GM12878 (cell line): ENCODE measurements around the gene MAML3. TPM values are rescaled to one million over a fixed set of nuclear protein-coding genes. Genes with fewer than 3 reads are reported as not detected.

ENCODE experiments used
- ATAC-seq: fragments of 200-7000 bp; cut with Tn5 transposase; 3 replicates; pipeline ENCODE4 v1.9.1; 2020; ENCODE audit warnings: mild to moderate bottlenecking, moderate library complexity
- BruUV-seq: library from RNA; stranded (reverse); fragments of 400-500 nt; replicated peaks from 2 replicates; lab custom pipeline; 2021; lab: Mats Ljungman, UMichigan
- CTCF ChIA-PET: fragments of 300-600 bp; sonication (Branson Sonifier 250); formaldehyde crosslinking; extraction: SDS; loops from one replicate; lab custom pipeline; 2021; ENCODE audit warnings: inconsistent platforms; lab: Yijun Ruan, JAX
- POLR2A ChIA-PET: fragments of 350-600 bp; formaldehyde crosslinking; extraction: SDS; loops from one replicate; lab custom pipeline; 2021; ENCODE audit warnings: inconsistent platforms; lab: Charles Lee
- RAD21 ChIA-PET: fragments of 300-600 bp; sonication (Branson Sonifier 250); formaldehyde crosslinking; loops from one replicate; lab custom pipeline; 2023; ENCODE audit warnings: antibody characterized with exemption; ENCODE audit not compliant: unreplicated experiment; lab: Charles Lee
- SMC1A ChIA-PET: fragments of 300-600 bp; sonication (Branson Sonifier 250); formaldehyde crosslinking; loops from one replicate; lab custom pipeline; 2023; ENCODE audit not compliant: unreplicated experiment, uncharacterized antibody; lab: Charles Lee
- DNase-seq: peaks from one replicate; pipeline ENCODE4 v3.0.0-alpha.2; 2011; ENCODE audit warnings: low read depth, low spot score
- FAIRE-seq: peaks from 3 replicates; lab custom pipeline; 2011; peaks lifted over from hg19 to GRCh38; lab: Jason Lieb, UNC
- H2AFZ ChIP-seq: 2 replicates; pipeline ENCODE4 v1.6.0; 2011; ENCODE audit warnings: low read depth, low read length, control low read depth; ENCODE audit not compliant: control insufficient read depth
- H3K27ac ChIP-seq: 2 replicates; pipeline ENCODE4 v1.5.1; 2011; ENCODE audit warnings: control low read depth; ENCODE audit not compliant: control insufficient read depth, insufficient read depth
- H3K27me3 ChIP-seq, 2 experiments: replicated peaks in 1 of 2; 2 replicates each; pipeline versions ENCODE4 v1.6.0 to v1.6.1; 2011; ENCODE audit warnings: low read length in 1 of 2; ENCODE audit not compliant: control insufficient read depth in 2 of 2, insufficient read depth in 2 of 2
- H3K36me3 ChIP-seq, 2 experiments: 2 replicates each; pipeline ENCODE4 v1.5.1; 2011; ENCODE audit warnings: low read length in 1 of 2; ENCODE audit not compliant: control insufficient read depth in 2 of 2, insufficient read depth in 2 of 2
- H3K4me1 ChIP-seq: 2 replicates; pipeline ENCODE4 v1.6.1; 2011; ENCODE audit warnings: mild to moderate bottlenecking, low read length, moderate library complexity, mixed read lengths; ENCODE audit not compliant: control insufficient read depth, insufficient read depth
- H3K4me2 ChIP-seq: 2 replicates; pipeline ENCODE4 v1.6.0; 2011; ENCODE audit warnings: control low read depth; ENCODE audit not compliant: control insufficient read depth, insufficient read depth
- H3K4me3 ChIP-seq: fragments of 200-600 bp; sonication (generic); 2 replicates; pipeline ENCODE4 v1.5.1; 2016
- H3K79me2 ChIP-seq: 2 replicates; pipeline ENCODE4 v1.6.0; 2011; ENCODE audit warnings: low read length; ENCODE audit not compliant: control insufficient read depth, insufficient read depth
- H3K9ac ChIP-seq: 2 replicates; pipeline ENCODE4 v1.8.0; 2011; ENCODE audit warnings: low read length, control low read depth, mixed read lengths; ENCODE audit not compliant: control insufficient read depth, insufficient read depth
- H3K9me3 ChIP-seq: replicated peaks from 3 replicates; pipeline ENCODE4 v1.5.1; 2011; ENCODE audit warnings: mild to moderate bottlenecking, low read length; ENCODE audit not compliant: control insufficient read depth, insufficient read depth
- H4K20me1 ChIP-seq: 2 replicates; pipeline ENCODE4 v1.6.0; 2011; ENCODE audit not compliant: control insufficient read depth, insufficient read depth
- ASH2L ChIP-seq: fragments of 300-600, 200-600 bp; sonication (generic); IDR thresholded peaks from 2 replicates; pipeline ENCODE4 v1.6.1; 2017; ENCODE audit warnings: low read depth, mild to moderate bottlenecking, borderline replicate concordance
- CBX5 ChIP-seq: sonication (generic); IDR thresholded peaks from 2 replicates; pipeline ENCODE4 v1.6.1; 2016; ENCODE audit warnings: low read depth, moderate library complexity, mild to moderate bottlenecking, inconsistent platforms
- FOS ChIP-seq: IDR thresholded peaks from 3 replicates; pipeline ENCODE4 v1.6.1; 2011; ENCODE audit warnings: borderline replicate concordance; ENCODE audit not compliant: insufficient read length; ENCODE audit errors: extremely low read depth
- IRF5 ChIP-seq: fragments of 450-650 bp; IDR thresholded peaks from 2 replicates; pipeline ENCODE4 v1.6.1; 2017; ENCODE audit warnings: borderline replicate concordance
- LARP7 ChIP-seq: fragments of 450-650 bp; IDR thresholded peaks from 2 replicates; pipeline ENCODE4 v1.6.1; 2017; ENCODE audit warnings: mild to moderate bottlenecking
- MEF2A ChIP-seq: IDR thresholded peaks from 2 replicates; pipeline ENCODE4 v1.6.1; 2011; ENCODE audit warnings: low read depth, mild to moderate bottlenecking, low read length, moderate library complexity; ENCODE audit not compliant: insufficient read depth
- MYC ChIP-seq: IDR thresholded peaks from 2 replicates; pipeline ENCODE4 v1.6.1; 2011; ENCODE audit warnings: mild to moderate bottlenecking, low read length, moderate library complexity, inconsistent platforms; ENCODE audit not compliant: insufficient read depth, insufficient replicate concordance, insufficient read length, severe bottlenecking
- NFYB ChIP-seq: IDR thresholded peaks from 2 replicates; pipeline ENCODE4 v1.6.1; 2011; ENCODE audit warnings: low read depth, mild to moderate bottlenecking, low read length, improper control_type of control experiment, moderate library complexity; ENCODE audit not compliant: insufficient read depth
- NR2C2 ChIP-seq: IDR thresholded peaks from 2 replicates; pipeline ENCODE4 v1.6.1; 2011; ENCODE audit warnings: borderline replicate concordance, low read depth; ENCODE audit not compliant: control insufficient read depth, insufficient read length
- PRDM15 ChIP-seq: fragments of 450-650 bp; formaldehyde crosslinking; IDR thresholded peaks from 2 replicates; pipeline ENCODE4 v1.4.0; 2020; ENCODE audit warnings: mild to moderate bottlenecking, moderate library complexity
- SIN3A ChIP-seq: IDR thresholded peaks from 2 replicates; pipeline ENCODE4 v1.6.1; 2012; ENCODE audit warnings: low read depth, low read length, improper control_type of control experiment
- SMAD1 ChIP-seq: fragments of 450-650 bp; IDR thresholded peaks from 2 replicates; pipeline ENCODE4 v1.6.1; 2018; ENCODE audit warnings: mild to moderate bottlenecking, low read depth; ENCODE audit not compliant: partially characterized antibody
- SP1 ChIP-seq: IDR thresholded peaks from one replicate; pipeline ENCODE4 v1.6.1; 2011; ENCODE audit warnings: low read depth, low read length
- STAT1 ChIP-seq: fragments of 450-650 bp; conservative IDR thresholded peaks from 2 replicates; pipeline ENCODE4 v1.6.1; 2014; ENCODE audit warnings: antibody characterized with exemption, mild to moderate bottlenecking
- ZBTB40 ChIP-seq: fragments of 450-650 bp; IDR thresholded peaks from 2 replicates; pipeline ENCODE4 v1.6.1; 2016; ENCODE audit warnings: mild to moderate bottlenecking, moderate library complexity, borderline replicate concordance
- ZZZ3 ChIP-seq: IDR thresholded peaks from 2 replicates; pipeline ENCODE4 v1.6.1; 2011; ENCODE audit warnings: low read depth; ENCODE audit not compliant: control insufficient read depth, insufficient read length
- WGBS: methylation state at CpG from one replicate; pipeline ENCODE4 v1.1.6; 2016; ENCODE audit warnings: low lambda C conversion rate; ENCODE audit not compliant: insufficient replicate concordance, insufficient coverage; ENCODE audit errors: missing lambda C conversion rate; 5-methylcytosine and 5-hydroxymethylcytosine counted together
- in situ Hi-C: fragments of 300-500 bp; cut with MboI; formaldehyde crosslinking; loops from 9 replicates; pipeline ENCODE4 v1.14.3; 2018; ENCODE audit warnings: mixed read lengths
- intact Hi-C: fragments of 100-400 bp; cut with micrococcal nuclease; formaldehyde crosslinking; loops from one replicate; pipeline ENCODE4 v1.14.2; 2022; ENCODE audit not compliant: unreplicated experiment
- polyA plus RNA-seq, 11 experiments: library from polyadenylated mRNA; depleted of rRNA in 4 of 11; unstranded in 6 of 11; stranded (reverse) in 5 of 11; fragments of >200 nt; fragmentation: Nextera tagmentation in 4 of 11; fragmentation: Illumina TruSeq in 1 of 11; extraction: Ambion mirVana in 4 of 11; extraction: Trizol in 1 of 11; gene quantifications; 1 replicate in 1 of 11; 2 replicates in 10 of 11; pipeline versions ENCODE4 v1.2.1 to v1.2.3, GENCODE V29; 2011 to 2016; ENCODE audit warnings: inconsistent platforms in 2 of 11, missing spikeins in 2 of 11, low read depth in 1 of 11
- total RNA-seq, 4 experiments: library from RNA; depleted of rRNA in 3 of 4; stranded (reverse); fragments of >200 nt in 3 of 4; fragmentation: Illumina TruSeq in 1 of 4; extraction: Trizol in 1 of 4; gene quantifications; 2 replicates each; pipeline versions ENCODE4 v1.2.1 to v1.2.3, GENCODE V29; 2013 to 2021

Gene MAML3
- total and polyA plus RNA-seq, 10 of the 15 experiments (the other 5 are each of a cell fraction or from before 2014, with no cell fraction given), result under 0.01 to 0.53 (median 0.06) TPM; not detected in 2

GRCh38 chr4:139809757-139810140 lies 344.2 kb downstream of the MAML3 start:
- no peaks in the 10 kb centered on the region for H3K79me2 ChIP-seq
- intact Hi-C loops, result no loop called here
- no TSS peak for BruUV-seq
- no peak overlapping the region for H3K27ac ChIP-seq
- no peak overlapping the region for H3K4me2 ChIP-seq
- ChIA-PET CTCF (no interaction called here), SMC1A (interaction anchor here (1.9 kb wide), 1 partner anchor 10 kb away, joined by 4 read pairs; no protein-coding TSS in a partner anchor), RAD21 (no interaction called here), POLR2A (no interaction called here)
- H3K27me3 ChIP-seq, result peaks cover 0 to 2% of the 10 kb centered on the region in 2 experiments; a peak in 2 of 4 replicates
- H3K36me3 ChIP-seq, result no peaks in the 10 kb centered on the region
- 2% methylated on average over 3 of the region's 3 CpGs for WGBS
- H3K9me3 ChIP-seq, result peaks cover 3% of the 10 kb centered on the region; the same call in 2 of the 3 replicates
- no peaks in the 10 kb centered on the region for H3K4me1 ChIP-seq
- ATAC-seq (no peak), DNase-seq (no peak), FAIRE-seq (no peak)
- in situ Hi-C loops, result no loop called here
- H4K20me1 ChIP-seq, result no peaks in the 10 kb centered on the region
- no peak overlapping the region for H3K4me3 ChIP-seq
- no peak overlapping the region for H3K9ac ChIP-seq
- H2AFZ ChIP-seq, result no peak overlapping the region
- TF ChIP-seq CBX5, result no peak
- TF ChIP-seq IRF5, result no peak
- TF ChIP-seq PRDM15, result no peak
- no peak for TF ChIP-seq NFYB
- TF ChIP-seq SIN3A, result no peak
- TF ChIP-seq NR2C2, result no peak
- TF ChIP-seq ZBTB40, result no peak
- TF ChIP-seq MYC, result no peak
- TF ChIP-seq LARP7, result no peak
- TF ChIP-seq MEF2A, result no peak
- no peak for TF ChIP-seq SMAD1
- TF ChIP-seq FOS, result no peak
- TF ChIP-seq SP1, result no peak
- no peak for TF ChIP-seq ASH2L
- no peak for TF ChIP-seq ZZZ3
- TF ChIP-seq STAT1, result no peak
